NOMO-1 (cell line): ENCODE measurements around the gene PDE8B.
A peak's percentile ranks its signal among the peaks of the same experiment; 100 is the strongest.

Experiments used
- DNase-seq, 2 experiments: peaks; one replicate each; lab custom pipeline; 2025; ENCODE audit not compliant: unreplicated experiment in 2 of 2; lab: John Stamatoyannopoulos, UW

The PDE8B gene

DNA sequence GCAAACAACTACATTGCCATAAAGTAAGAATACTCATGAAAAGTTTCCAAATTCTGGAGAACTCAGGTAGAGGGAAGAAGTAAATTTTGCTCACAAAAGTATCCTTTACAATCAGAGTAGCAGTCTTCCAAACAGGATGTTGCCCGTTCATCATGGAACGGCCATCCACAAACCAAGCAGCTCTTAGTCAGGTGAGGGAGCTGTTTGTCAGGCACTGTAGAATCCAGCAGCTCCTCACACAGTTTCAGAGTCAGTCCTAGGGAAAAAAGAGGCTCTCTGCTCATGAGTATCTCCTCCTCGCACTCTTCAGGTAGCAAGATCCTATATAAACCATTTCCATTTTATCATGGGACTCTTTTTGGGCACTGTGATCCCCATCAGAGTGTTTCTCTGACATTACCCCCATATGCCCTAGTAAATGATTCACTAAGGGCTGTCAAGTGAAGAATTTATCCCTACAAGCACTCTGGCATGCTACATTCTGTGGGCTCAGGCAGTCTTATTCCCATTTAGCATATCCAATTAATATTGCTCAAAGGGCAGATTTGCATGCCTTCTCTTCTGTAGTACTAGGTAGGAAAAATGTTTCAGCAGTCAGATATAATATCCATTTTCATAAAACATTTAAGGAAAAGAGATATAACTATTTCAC is 183.7 kb downstream of the PDE8B start:
- DNase-seq, result no peak

DNA sequence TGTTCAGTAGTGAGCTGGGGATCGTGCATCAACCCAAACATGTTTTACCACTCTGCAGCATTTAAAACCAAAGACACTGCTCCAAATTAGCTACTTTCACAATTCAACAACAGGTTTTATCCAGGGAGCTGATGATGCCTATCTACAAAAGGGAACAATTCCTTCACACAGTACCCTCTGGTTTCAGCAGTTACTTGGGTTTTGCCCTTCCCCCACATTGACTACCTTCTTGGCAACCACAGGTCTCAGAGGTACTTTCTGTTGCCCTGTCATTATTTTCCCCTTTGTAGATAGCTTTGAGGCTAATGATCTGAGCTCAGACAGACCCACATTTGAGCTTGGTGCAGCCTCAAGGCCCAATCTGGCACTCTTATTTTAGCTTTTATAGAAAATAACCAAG is 185.5 kb downstream of the PDE8B start:
- DNase-seq, result no peak

DNA sequence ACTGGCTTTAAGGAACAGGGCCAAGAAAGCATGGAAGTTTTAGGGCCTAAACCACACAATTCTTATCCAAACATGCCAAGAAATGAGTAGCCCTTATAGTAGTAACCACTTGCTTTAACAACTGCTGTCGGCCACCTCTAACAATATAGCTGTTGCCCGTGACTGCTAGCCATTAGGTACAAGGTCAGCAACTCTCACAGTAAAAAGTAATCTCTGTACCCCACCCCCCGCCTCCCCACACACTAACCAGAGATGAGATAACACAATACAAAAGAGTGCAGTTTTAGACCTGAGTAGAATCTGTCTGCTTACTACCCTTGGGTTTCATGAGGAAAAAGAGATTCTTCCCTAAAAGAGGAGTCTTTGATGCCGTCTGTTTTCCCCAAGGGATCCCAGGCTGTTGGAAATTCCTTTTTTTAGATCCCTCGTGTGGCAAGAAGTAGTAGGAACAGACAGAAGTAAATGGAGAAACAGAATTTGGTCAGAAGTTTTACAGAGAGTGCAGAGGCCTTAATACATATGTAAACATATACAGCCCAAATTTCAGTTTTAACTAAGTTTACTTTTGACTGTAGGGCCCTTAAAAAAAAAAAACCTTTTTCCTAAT is 187.3 kb downstream of the PDE8B start:
- DNase-seq, result no peak

GRCh38 chr5:77398458-77398857 is 188.0 kb downstream of the PDE8B start:
- no peak for DNase-seq

DNA sequence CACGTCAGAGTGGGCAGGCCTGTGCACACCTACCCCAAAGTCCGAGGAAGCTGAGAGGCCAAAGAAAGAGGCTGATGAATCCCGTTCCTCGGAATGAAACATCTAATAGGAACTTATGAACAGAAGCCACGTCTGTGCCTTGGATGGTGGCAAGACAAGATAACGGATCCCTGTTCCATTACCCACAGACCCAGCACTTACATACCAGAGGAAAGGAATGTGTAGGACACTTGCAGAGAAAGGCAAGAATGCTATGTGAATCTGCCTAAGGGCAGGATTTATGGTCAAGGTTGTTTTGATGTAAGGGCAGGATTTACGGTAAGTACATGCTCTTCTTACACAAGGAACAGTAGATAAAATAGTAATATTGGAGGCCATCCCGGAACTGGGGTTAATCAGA is 188.4 kb downstream of the PDE8B start:
- DNase-seq, result no peak

GRCh38 chr5:77400645-77401044 is 190.2 kb downstream of the PDE8B start:
- peak; percentile 11 to 70 for DNase-seq

GRCh38 chr5:77402796-77403195 is 192.3 kb downstream of the PDE8B start:
- DNase-seq, result no peak

GRCh38 chr5:77407152-77407551 is 196.7 kb downstream of the PDE8B start:
- no peak for DNase-seq

DNA sequence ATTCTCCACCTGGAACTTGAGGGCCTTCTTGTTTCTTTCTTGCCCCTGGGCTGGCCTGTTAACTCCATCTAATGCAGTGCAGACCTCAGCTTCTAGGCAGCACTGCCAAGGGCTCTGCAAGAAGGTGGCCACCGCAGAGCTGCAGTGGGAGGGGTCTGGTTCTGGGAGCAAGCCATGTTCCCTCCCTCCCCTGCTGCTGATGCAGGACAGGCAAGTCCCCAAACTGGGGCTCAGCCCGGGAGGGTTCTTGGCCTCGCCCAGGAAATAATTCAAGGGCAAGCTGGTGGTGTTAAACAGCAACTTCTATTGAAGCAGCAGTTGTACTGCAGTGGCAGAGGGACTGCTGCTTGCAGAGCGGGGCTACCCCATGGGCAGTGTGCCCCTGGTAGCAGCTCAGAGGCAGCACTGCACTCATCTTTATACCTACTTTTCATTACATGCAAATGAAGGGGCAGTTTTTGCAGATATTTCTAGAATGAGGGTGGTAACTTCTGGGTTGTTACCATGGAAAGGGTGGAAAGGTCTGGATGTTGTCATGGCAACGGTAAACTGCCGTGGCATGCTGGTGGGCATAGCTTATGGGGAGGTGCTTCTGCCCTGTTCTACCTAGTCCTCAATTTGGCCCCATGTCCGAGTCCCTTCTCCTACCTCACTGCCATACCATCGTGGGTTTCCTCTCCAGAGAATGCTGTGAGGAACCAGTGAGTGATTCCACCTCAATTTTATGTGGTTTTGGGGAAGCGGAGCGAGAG is 199.6 kb downstream of the PDE8B start:
- no peak for DNase-seq

DNA sequence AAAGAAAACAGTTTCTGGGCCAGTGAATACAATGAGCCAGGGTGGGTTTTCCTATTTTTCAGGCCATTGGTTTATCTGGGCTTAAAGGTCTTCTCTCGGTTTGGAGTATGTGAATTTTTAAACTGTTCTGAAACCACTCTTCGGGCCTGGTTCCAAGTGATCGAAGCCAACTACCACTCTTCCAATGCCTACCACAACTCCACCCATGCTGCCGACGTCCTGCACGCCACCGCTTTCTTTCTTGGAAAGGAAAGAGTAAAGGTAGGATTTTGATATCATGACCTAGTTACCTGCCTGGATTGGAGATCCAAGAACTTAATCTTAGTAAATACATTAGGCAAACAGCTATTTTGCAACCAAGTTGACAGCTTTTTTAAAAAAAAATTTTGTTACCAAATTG is 202.6 kb downstream of the PDE8B start:
- DNase-seq, result no peak

DNA sequence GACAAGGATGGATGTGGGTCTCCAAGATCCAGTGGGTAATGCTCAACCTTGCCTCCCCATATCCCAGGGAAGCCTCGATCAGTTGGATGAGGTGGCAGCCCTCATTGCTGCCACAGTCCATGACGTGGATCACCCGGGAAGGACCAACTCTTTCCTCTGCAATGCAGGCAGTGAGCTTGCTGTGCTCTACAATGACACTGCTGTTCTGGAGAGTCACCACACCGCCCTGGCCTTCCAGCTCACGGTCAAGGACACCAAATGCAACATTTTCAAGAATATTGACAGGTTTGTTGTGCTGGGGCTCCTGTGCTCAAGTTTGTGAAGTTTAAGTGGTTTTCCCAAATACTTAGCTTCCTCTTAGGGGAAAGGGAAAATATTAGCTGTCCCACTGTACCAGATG is 207.7 kb downstream of the PDE8B start:
- no peak for DNase-seq

DNA sequence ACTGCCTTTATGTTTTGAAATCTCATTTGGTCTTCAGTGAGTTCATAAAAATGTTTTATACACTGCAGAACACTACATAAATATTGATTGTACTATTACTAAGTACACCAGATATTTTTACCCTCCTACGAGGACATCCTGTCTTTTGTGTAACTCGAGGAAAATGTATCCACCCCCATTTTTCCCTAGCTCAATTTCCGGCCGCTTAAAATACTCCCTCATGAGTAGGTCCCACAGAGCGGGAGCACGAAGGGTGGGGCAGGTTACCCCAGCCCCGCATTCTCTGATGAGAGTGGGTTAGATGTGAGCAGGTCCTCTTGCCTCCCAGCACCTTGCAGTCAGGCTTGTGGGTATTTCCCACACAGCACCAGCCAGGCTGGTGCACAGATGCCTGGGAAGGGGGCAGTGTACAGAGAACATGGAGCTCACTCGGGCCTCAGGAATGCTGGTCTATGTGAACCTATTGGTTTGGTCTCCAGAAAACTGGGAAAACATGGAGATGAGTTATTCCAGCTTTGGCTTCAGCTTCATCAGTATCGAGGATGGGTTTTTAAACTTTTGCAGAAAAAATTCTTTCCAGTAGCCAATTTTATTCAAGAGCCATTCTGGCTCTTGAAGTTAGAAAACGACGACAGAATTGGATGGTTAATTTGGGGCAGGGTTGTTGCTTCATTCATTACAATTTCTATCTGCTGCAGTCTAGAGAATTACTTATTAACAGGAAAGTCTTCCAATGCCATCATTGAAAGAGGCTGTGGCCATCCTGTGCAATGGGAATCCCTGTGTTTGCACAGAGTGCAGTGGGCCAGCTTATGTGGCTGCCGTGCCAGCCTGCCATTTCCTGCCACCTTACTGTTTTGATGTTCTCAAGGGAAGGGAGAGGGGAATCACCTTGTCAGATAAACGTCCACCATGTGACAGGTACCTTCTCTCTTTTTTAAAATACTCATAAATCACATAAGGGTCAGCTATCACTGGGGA is 208.4 kb downstream of the PDE8B start:
- DNase-seq, result no peak

GRCh38 chr5:77419644-77420582 is 209.4 kb downstream of the PDE8B start:
- DNase-seq, result no peak

- DNase-seq, result no peak
Measured at GRCh38 chr5:77420940-77421339, 210.5 kb downstream of the PDE8B start.

- no peak for DNase-seq
Measured at GRCh38 chr5:77423022-77423750, 212.7 kb downstream of the PDE8B start.

GRCh38 chr5:77424921-77425320 is 214.4 kb downstream of the PDE8B start:
- DNase-seq, result no peak

- DNase-seq, result no peak
Measured at GRCh38 chr5:77425420-77425819, 214.9 kb downstream of the PDE8B start.

DNA sequence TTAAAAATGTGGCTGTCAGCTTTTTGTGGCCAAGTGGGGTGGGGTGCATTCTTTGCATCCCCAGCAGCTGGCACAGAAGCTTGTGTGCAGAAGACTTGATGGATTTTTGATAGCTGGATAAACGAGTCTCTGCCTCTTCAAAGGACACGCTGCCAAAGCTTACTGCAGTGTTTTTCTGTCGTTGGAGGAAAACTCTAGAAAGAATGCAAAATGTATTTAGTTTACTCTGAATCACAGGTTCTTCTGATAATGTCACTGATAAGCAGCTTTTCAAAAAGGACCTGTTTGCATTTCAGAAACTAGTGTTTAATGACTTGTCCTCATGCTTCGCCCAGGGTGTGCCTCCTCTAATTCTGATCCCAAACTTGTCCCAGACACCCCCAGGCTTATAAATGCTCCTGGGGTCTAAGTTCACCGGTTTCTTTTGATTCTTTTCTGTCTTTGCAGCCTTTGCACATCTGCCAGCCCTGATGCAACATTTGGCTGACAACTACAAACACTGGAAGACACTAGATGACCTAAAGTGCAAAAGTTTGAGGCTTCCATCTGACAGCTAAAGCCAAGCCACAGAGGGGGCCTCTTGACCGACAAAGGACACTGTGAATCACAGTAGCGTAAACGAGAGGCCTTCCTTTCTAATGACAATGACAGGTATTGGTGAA is 215.6 kb downstream of the PDE8B start:
- no peak for DNase-seq

GRCh38 chr5:77426670-77427069 is 216.2 kb downstream of the PDE8B start:
- no peak for DNase-seq
